Measurements from ENCODE around the gene LMTK2. TPM values are rescaled to one million over a fixed set of nuclear protein-coding genes. Genes with fewer than 3 reads are reported as not detected.
A peak's percentile ranks its signal among the peaks of the same experiment; 100 is the strongest.

Gene LMTK2
- total RNA-seq, 1 experiment from 2014 or later = 37.1 TPM

DNA sequence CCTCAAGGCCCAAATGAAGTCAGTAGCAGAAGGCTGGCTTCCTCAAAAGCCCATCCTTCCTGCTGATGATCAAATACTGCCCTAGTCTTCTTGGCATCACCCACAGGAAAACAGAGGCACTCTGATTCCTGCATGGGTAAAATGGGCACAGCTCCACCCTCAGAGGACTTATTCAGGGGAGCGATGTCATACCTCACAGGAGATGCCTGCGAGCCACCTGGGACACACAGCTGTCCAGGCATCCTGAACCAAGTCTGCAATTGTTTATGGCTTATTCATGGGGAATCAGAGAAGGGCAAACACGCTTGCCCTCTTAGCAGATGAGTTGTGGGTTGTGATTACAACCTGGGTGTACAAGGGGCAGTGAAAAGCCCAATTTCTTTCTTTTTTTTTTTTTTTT lies 22.0 kb upstream of the LMTK2 start:
- Histone ChIP-seq H3K4me1 (replicated peaks; ENCODE audit: insufficient read depth) (peaks cover 43% of the 10 kb centered on the region), H3K9me2 (ENCODE audit: insufficient read depth) (no peaks in the 10 kb centered on the region), H3K27me3 (ENCODE audit: insufficient read depth, low read depth) (no peaks in the 10 kb centered on the region), H3K36me3 (ENCODE audit: low read depth) (no peaks in the 10 kb centered on the region), H3K79me2 (ENCODE audit: low read depth) (no peaks in the 10 kb centered on the region), H3K9me3 (ENCODE audit: insufficient read depth, low read depth) (no peaks in the 10 kb centered on the region), H3K27ac (peak overlapping the region; percentile 94), H2AFZ (no peak overlapping the region), H4K20me1 (ENCODE audit: insufficient read depth) (no peaks in the 10 kb centered on the region), H3F3A (ENCODE audit: insufficient read depth, low read depth) (peaks cover 34% of the 10 kb centered on the region), H3K4me3 (no peak overlapping the region), H3K4me2 (peak overlapping the region; percentile 65)
- POLR2A ChIA-PET (ENCODE audit: unreplicated experiment) = no interaction called here
- TF ChIP-seq CTCF (conservative IDR thresholded peaks at IDR 0.05) = no peak
- no peak for TF ChIP-seq EZH2 (IDR thresholded peaks at IDR 0.05; ENCODE audit: low read depth)
- no peak for DNase-seq
- CTCF ChIA-PET = no interaction called here
- intact Hi-C loops (cut with micrococcal nuclease; ENCODE audit: unreplicated experiment) = loop anchor here (2.0 to 5.0 kb wide), 3 partner anchors 30 to 83 kb away; no protein-coding TSS in a partner anchor
- BruUV-seq (replicated peaks) = no TSS peak

DNA sequence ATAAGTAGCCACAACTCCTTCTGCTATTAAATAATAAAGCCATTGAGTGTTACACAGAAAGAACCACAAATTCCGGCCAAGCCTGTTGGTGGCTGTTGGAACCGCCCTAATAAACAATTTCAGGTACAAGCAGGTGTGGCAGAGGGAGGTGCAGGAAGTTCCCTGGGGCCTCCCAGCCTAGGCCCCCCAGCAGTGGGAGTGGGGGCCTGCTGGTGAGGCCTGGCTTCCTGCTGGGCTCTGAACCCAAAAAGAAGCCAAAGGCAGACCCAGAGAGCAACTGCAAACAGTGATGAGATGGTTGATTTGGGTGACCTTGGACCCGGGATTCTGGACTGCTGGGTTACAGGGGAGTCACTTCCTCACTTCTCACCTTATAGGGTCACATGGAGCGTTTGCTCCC lies 21.0 kb upstream of the LMTK2 start:
- no peaks in the 10 kb centered on the region for H3K9me3 ChIP-seq (ENCODE audit: insufficient read depth, low read depth)
- DNase-seq = peak; percentile 68 to 79
- intact Hi-C loops (cut with micrococcal nuclease; ENCODE audit: unreplicated experiment) = loop anchor here (1.0 to 5.0 kb wide), 5 partner anchors 21 to 82 kb away; partner anchors contain the start of gene LMTK2
- H2AFZ ChIP-seq = peak overlapping the region; percentile 59
- no peaks in the 10 kb centered on the region for H3K36me3 ChIP-seq (ENCODE audit: low read depth)
- peaks cover 34% of the 10 kb centered on the region for H3F3A ChIP-seq (ENCODE audit: insufficient read depth, low read depth)
- CTCF ChIA-PET = interaction anchor here (1.0 to 1.8 kb wide), 2 partner anchors 21 to 34 kb away, joined by 3 to 5 read pairs; no protein-coding TSS in a partner anchor
- no peaks in the 10 kb centered on the region for H3K79me2 ChIP-seq (ENCODE audit: low read depth)
- POLR2A ChIA-PET (ENCODE audit: unreplicated experiment) = interaction anchor here (0.6 to 1.0 kb wide), 4 partner anchors 34 to 1487 kb away, joined by 3 to 15 read pairs (median 4); no protein-coding TSS in a partner anchor
- H3K9me2 ChIP-seq (ENCODE audit: insufficient read depth) = no peaks in the 10 kb centered on the region
- peak overlapping the region; percentile 94 for H3K27ac ChIP-seq
- H3K4me1 ChIP-seq (replicated peaks; ENCODE audit: insufficient read depth) = peaks cover 45% of the 10 kb centered on the region
- no peaks in the 10 kb centered on the region for H4K20me1 ChIP-seq (ENCODE audit: insufficient read depth)
- BruUV-seq (replicated peaks) = TSS peak; percentile 92
- peak overlapping the region; percentile 18; the same call in 1 of the 2 replicates for H3K4me3 ChIP-seq
- no peaks in the 10 kb centered on the region for H3K27me3 ChIP-seq (ENCODE audit: insufficient read depth, low read depth)
- H3K4me2 ChIP-seq = peak overlapping the region; percentile 65
- no peak for TF ChIP-seq EZH2 (IDR thresholded peaks at IDR 0.05; ENCODE audit: low read depth)
- TF ChIP-seq CTCF (conservative IDR thresholded peaks at IDR 0.05) = 0 out of 2 replicates have a peak, but pooled peaks have one; percentile 33

DNA sequence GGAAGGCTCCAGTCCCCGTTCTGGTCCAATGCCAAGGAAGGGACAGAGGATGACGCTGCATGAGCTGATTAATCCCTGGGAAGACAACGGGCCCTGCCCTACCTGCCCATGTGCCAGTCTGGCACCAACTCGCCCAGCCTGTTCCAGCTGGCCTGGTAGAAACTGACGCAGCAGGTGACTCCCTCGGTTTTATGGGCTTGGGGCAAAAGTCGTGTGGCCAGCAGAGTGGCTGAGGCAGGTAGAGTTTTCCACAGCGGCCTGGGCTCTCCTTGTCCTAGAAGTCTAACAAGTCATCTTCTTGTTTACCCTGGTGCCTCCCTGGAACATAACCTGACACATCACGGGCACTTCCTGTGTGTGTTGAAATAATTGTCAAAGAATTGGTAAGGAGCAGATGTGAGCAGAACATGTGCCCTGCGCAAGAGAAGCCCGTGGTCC lies 20.4 kb upstream of the LMTK2 start:
- Histone ChIP-seq H3K4me2 (peak overlapping the region; percentile 65), H3K27ac (peak overlapping the region; percentile 94), H3F3A (ENCODE audit: insufficient read depth, low read depth) (peaks cover 38% of the 10 kb centered on the region), H3K36me3 (ENCODE audit: low read depth) (no peaks in the 10 kb centered on the region), H3K4me1 (replicated peaks; ENCODE audit: insufficient read depth) (peaks cover 51% of the 10 kb centered on the region), H4K20me1 (ENCODE audit: insufficient read depth) (no peaks in the 10 kb centered on the region), H3K4me3 (peak overlapping the region; percentile 11; the same call in 1 of the 2 replicates), H3K27me3 (ENCODE audit: insufficient read depth, low read depth) (no peaks in the 10 kb centered on the region), H2AFZ (no peak overlapping the region; the same call in 1 of the 2 replicates), H3K9me2 (ENCODE audit: insufficient read depth) (no peaks in the 10 kb centered on the region), H3K9me3 (ENCODE audit: insufficient read depth, low read depth) (no peaks in the 10 kb centered on the region), H3K79me2 (ENCODE audit: low read depth) (no peaks in the 10 kb centered on the region)
- BruUV-seq (replicated peaks) = no TSS peak
- CTCF ChIA-PET = interaction anchor here (1.0 to 1.8 kb wide), 2 partner anchors 20 to 33 kb away, joined by 3 to 5 read pairs; no protein-coding TSS in a partner anchor
- intact Hi-C loops (cut with micrococcal nuclease; ENCODE audit: unreplicated experiment) = loop anchor here (1.0 to 5.0 kb wide), 4 partner anchors 20 to 81 kb away; partner anchors contain the start of gene LMTK2
- POLR2A ChIA-PET (ENCODE audit: unreplicated experiment) = interaction anchor here (0.5 to 1.0 kb wide), 9 partner anchors 33 to 1487 kb away, joined by 3 to 15 read pairs (median 4); no protein-coding TSS in a partner anchor
- no peak for TF ChIP-seq CTCF (conservative IDR thresholded peaks at IDR 0.05)
- TF ChIP-seq EZH2 (IDR thresholded peaks at IDR 0.05; ENCODE audit: low read depth) = no peak
- peak; percentile 95 to 98 for DNase-seq

Measured in PC-9 (cell line).